22Rv1 (cell line): Measurements from ENCODE around the gene RAMP3.

ENCODE experiments used
- CTCF ChIP-seq: fragments of 450-650 bp; IDR thresholded peaks from 2 replicates; pipeline ENCODE4 v1.5.1; 2017; ENCODE audit warnings: mild to moderate bottlenecking
- ZFX ChIP-seq: fragments of 450-650 bp; IDR thresholded peaks from 2 replicates; pipeline ENCODE4 v1.6.1; 2017; ENCODE audit warnings: antibody characterized with exemption, borderline replicate concordance

- no peak for TF ChIP-seq CTCF
- TF ChIP-seq ZFX = no peak
Measured at GRCh38 chr7:45192621-45193041, 35.0 kb downstream of the RAMP3 start.
